Left lung (tissue), 10 donors: ENCODE measurements around the gene ATP6V0E1. TPM values are rescaled to one million over a fixed set of nuclear protein-coding genes. Genes with fewer than 3 reads are reported as not detected.
"Not testable (repeated sequence)": the region's sequence is repeated elsewhere in the genome, so short reads cannot be mapped to it uniquely, and the experiment has no call there.

Experiments
- ATAC-seq: fragments of 200-7000 bp; cut with Tn5 transposase; one replicate; pipeline ENCODE4 v1.9.1; 2020; ENCODE audit warnings: moderate library complexity
- DNase-seq, 4 donors: peaks; one replicate each; pipeline ENCODE4 v3.0.0-alpha.2; 2013 to 2020
- H3K27ac ChIP-seq, 2 donors: fragments of 200-600 bp; sonication (generic) in 1 of 2; one replicate each; pipeline versions ENCODE4 v1.5.0 to v1.8.0; 2020 to 2021
- H3K27me3 ChIP-seq, 2 donors: fragments of 200-600 bp; sonication (generic) in 1 of 2; one replicate each; pipeline versions ENCODE4 v1.5.0 to v1.8.0; 2020 to 2021
- H3K36me3 ChIP-seq, 2 donors: fragments of 200-600 bp; sonication (generic) in 1 of 2; one replicate each; pipeline versions ENCODE4 v1.5.0 to v1.8.0; 2020 to 2021
- H3K4me1 ChIP-seq, 2 donors: fragments of 200-600 bp; one replicate each; pipeline ENCODE4 v1.8.0; 2021
- H3K4me3 ChIP-seq, 2 donors: fragments of 200-600 bp; sonication (generic) in 1 of 2; one replicate each; pipeline versions ENCODE4 v1.5.0 to v1.8.0; 2020 to 2021; ENCODE audit warnings: mild to moderate bottlenecking in 1 of 2
- H3K9me3 ChIP-seq, 2 donors: fragments of 200-600 bp; sonication (generic) in 1 of 2; one replicate each; pipeline versions ENCODE4 v1.5.0 to v1.8.0; 2020 to 2021
- CTCF ChIP-seq, 2 donors: fragments of 200-600 bp; sonication (generic) in 1 of 2; IDR thresholded peaks; one replicate each; pipeline versions ENCODE4 v1.5.0 to v1.8.0; 2021; ENCODE audit warnings: antibody characterized with exemption in 2 of 2
- intact Hi-C, 2 donors: fragments of 100-400 bp; cut with DNase I; formaldehyde crosslinking; loops; one replicate each; pipeline versions ENCODE4 v1.11.2 to v1.14.2; 2022
- polyA plus RNA-seq, 6 donors: library from polyadenylated mRNA; unstranded; fragments of 120-200 nt; gene quantifications; one replicate each; pipeline ENCODE4 v1.2.1, GENCODE V29; 2013; ENCODE audit not compliant: insufficient read length in 6 of 6
- total RNA-seq, 2 donors: library from RNA; stranded (reverse); fragmentation: NEBNext Ultra II Directional; extraction: Animal tissue kit (Norgen Biotek cat#: 25700); gene quantifications; one replicate each; pipeline ENCODE4 v1.2.1, GENCODE V29; 2021
- donor health status: DM: no; HTN: yes; CAD: no.
- donor health status: DM: no; HTN: no; CAD: no.

The ATP6V0E1 gene
- total and polyA plus RNA-seq, 8 donors, result 132 to 385 (median 159) TPM

GRCh38 chr5:173075970-173076369 is 92.4 kb downstream of the ATP6V0E1 start:
- DNase-seq, result no peak
- Histone ChIP-seq H3K9me3 (no peaks in the 10 kb centered on the region), H3K36me3 (peaks cover 0 to 6% of the 10 kb centered on the region in 2 donors), H3K27ac (no peak overlapping the region), H3K4me1 (no peaks in the 10 kb centered on the region), H3K4me3 (no peak overlapping the region), H3K27me3 (no peaks in the 10 kb centered on the region)
- ATAC-seq, result no peak
- TF ChIP-seq CTCF (IDR thresholded peaks at IDR 0.05), result no peak
- intact Hi-C loops, result no loop called here

GRCh38 chr5:173076471-173076870 is 92.9 kb downstream of the ATP6V0E1 start:
- H3K36me3 ChIP-seq, result peaks cover 0 to 11% of the 10 kb centered on the region in 2 donors
- H3K27me3 ChIP-seq, H3K4me1 ChIP-seq, intact Hi-C loops, H3K9me3 ChIP-seq, ATAC-seq, H3K27ac ChIP-seq, H3K4me3 ChIP-seq, DNase-seq: not testable (repeated sequence)

- ATAC-seq, result no peak
- H3K27me3 ChIP-seq, result no peaks in the 10 kb centered on the region
- TF ChIP-seq CTCF (IDR thresholded peaks at IDR 0.05), result no peak
- no peak for DNase-seq
- H3K9me3 ChIP-seq, result no peaks in the 10 kb centered on the region
- H3K27ac ChIP-seq, result no peak overlapping the region
- H3K36me3 ChIP-seq, result peaks cover 0 to 16% of the 10 kb centered on the region in 2 donors
- H3K4me1 ChIP-seq, result no peaks in the 10 kb centered on the region
- intact Hi-C loops, result no loop called here
- no peak overlapping the region for H3K4me3 ChIP-seq
Observed at GRCh38 chr5:173078878-173079277, 95.3 kb downstream of the ATP6V0E1 start.

Other genes with a start within 250 kb of the ATP6V0E1 start
- gene DUSP1, start 212.6 kb upstream of the ATP6V0E1 start, total RNA-seq, result 100 to 1,000 TPM; 203 to 239 TPM
- 100 to 1,000 TPM in 5 of 6 donors, 10 to 100 TPM in 1; 33.0 to 534 (median 245) TPM for gene DUSP1, start 212.6 kb upstream of the ATP6V0E1 start, polyA plus RNA-seq
- 100 to 1,000 TPM; 165 to 229 TPM for gene ERGIC1, start 149.5 kb upstream of the ATP6V0E1 start, total RNA-seq
- gene ERGIC1, start 149.5 kb upstream of the ATP6V0E1 start, polyA plus RNA-seq, result 100 to 1,000 TPM; 116 to 127 (median 124) TPM
- 10 to 100 TPM; 28.3 to 33.7 TPM for gene RPL26L1, start 24.3 kb upstream of the ATP6V0E1 start, total RNA-seq
- 10 to 100 TPM; 39.6 to 46.4 (median 42.3) TPM for gene RPL26L1, start 24.3 kb upstream of the ATP6V0E1 start, polyA plus RNA-seq
- gene CREBRF, start 72.6 kb downstream of the ATP6V0E1 start, total RNA-seq, result 10 to 100 TPM; 21.9 to 34.4 TPM
- gene CREBRF, start 72.6 kb downstream of the ATP6V0E1 start, polyA plus RNA-seq, result 10 to 100 TPM; 14.7 to 21.7 (median 18.4) TPM
- gene BNIP1, start 160.8 kb downstream of the ATP6V0E1 start, total RNA-seq, result 10 to 100 TPM; 15.0 to 15.2 TPM
- gene BNIP1, start 160.8 kb downstream of the ATP6V0E1 start, polyA plus RNA-seq, result 10 to 100 TPM; 12.5 to 14.3 (median 13.4) TPM